Posterior vena cava (tissue), 2 donors: ENCODE data around the gene FLNB. TPM values are rescaled to one million over a fixed set of nuclear protein-coding genes. Genes with fewer than 3 reads are reported as not detected.

Experiments
- DNase-seq: peaks from one replicate; pipeline ENCODE4 v3.0.0-alpha.2; 2020; ENCODE audit warnings: low spot score
- intact Hi-C, 2 donors: fragments of 100-400 bp; cut with DNase I; formaldehyde crosslinking; loops; one replicate each; pipeline versions ENCODE4 v1.14.1 to v1.14.2; 2022 to 2023
- total RNA-seq, 2 donors: library from RNA; stranded (reverse); fragmentation: NEBNext Ultra II Directional; extraction: Animal tissue kit (Norgen Biotek cat#: 25700); gene quantifications; one replicate each; pipeline ENCODE4 v1.2.1, GENCODE V29; 2021
- donor health status: DM: yes; HTN: yes; CAD: no.
- donor health status: DM: yes; HTN: yes; CAD: no.

Gene FLNB
- total RNA-seq, 2 donors from 2014 or later: 130 to 133 TPM

DNA sequence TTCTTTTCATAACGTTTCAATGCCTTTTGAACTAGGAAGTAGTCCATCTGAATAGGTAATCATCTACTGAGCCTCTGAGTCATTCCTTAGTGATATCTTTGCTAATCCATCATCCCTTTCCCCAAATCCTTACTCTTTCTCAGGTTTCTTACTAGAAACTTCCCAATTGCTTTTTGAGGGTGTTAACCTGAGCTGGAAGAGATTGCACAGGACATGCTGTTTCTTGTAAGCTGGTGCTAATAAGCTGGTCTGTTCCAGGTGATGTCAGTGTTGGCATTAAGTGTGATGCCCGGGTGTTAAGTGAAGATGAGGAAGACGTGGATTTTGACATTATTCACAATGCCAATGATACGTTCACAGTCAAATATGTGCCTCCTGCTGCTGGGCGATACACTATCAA, 101.5 kb downstream of the FLNB start:
- intact Hi-C loops: no loop called here

GRCh38 chr3:58111513-58112184, 103.4 kb downstream of the FLNB start:
- intact Hi-C loops: no loop called here

More for the DNA sequence above, 101.5 kb downstream of the FLNB start:
- no peak for DNase-seq

GRCh38 chr3:58112185-58112535, 103.9 kb downstream of the FLNB start:
- DNase-seq: no peak
- intact Hi-C loops: no loop called here

More at GRCh38 chr3:58111513-58112184, 103.4 kb downstream of the FLNB start:
- DNase-seq: no peak

DNA sequence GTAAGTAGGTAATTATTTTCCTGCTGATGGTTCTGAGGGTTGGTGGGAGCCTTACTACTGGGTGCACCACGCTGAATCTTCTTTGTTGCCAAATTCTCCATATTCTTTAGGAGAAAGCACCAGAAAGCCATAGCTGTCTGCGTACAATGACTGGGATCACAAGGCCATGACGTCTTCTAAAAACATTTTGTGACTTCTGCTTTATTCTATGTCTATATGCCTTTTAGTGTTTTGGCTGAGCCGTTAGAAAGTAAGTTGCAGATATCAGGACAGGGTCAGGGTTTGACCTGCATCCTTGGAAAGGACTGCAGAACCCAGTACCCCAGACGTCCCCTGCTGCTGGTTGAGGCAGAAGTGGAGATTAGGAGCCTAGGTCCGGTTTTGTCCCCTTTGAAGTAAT, 107.0 kb downstream of the FLNB start:
- no peak for DNase-seq
- intact Hi-C loops: no loop called here

- intact Hi-C loops: no loop called here
Observed at GRCh38 chr3:58116161-58116955, 108.1 kb downstream of the FLNB start.

DNA sequence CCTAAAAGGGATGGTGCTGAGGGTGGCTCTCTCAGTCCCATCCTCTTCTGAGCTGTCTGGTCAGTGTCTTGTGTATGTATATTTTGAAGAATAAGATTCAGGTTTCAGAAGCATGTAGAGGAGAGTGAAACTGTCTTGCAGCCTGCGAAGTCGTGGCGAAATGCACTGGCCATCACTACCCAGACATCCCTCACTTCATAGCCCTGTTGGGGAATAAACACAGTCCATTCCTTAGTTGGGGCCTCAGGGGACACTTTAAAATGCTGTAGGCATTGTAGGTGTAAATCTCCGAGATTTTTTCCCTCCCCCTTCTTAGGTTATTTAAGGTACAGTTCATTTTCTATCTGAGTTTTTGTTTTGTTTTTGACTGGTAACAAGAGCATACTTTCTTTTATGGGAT, 108.8 kb downstream of the FLNB start:
- DNase-seq: no peak
- intact Hi-C loops: no loop called here

More at GRCh38 chr3:58116161-58116955, 108.1 kb downstream of the FLNB start:
- no peak for DNase-seq

DNA sequence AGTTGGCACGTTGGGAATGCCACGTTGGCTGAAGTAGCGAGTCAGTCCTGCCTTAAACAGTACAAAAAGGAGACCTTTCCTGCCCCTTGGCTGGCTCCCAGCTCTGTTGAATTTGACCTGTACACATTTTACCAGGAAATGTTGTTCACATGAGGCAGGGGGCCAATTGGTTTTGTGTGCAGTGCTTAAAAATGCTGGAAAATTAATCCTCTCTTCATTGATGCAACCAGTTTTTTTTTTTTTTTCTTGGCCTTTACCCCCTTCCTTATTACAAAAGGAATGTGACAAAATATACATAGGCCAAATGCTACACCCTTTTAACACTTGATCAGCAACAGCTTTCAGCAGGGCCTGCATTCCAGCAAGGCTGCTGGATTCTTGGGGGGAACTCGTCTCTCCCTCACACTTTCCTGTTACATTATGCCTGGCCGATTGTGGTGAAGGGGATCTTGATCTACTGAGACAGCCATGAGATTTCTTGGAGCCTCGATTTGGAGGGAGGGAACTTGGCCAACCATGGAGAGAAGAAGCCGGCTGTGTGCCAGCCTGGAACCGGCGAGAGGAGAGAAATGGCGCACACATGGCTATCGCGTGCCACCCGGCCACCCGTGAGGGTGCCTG, 109.4 kb downstream of the FLNB start:
- intact Hi-C loops: no loop called here
- peak; percentile 87 for DNase-seq

- DNase-seq: no peak
- intact Hi-C loops: no loop called here
Observed at GRCh38 chr3:58119186-58119585, 111.0 kb downstream of the FLNB start.

DNA sequence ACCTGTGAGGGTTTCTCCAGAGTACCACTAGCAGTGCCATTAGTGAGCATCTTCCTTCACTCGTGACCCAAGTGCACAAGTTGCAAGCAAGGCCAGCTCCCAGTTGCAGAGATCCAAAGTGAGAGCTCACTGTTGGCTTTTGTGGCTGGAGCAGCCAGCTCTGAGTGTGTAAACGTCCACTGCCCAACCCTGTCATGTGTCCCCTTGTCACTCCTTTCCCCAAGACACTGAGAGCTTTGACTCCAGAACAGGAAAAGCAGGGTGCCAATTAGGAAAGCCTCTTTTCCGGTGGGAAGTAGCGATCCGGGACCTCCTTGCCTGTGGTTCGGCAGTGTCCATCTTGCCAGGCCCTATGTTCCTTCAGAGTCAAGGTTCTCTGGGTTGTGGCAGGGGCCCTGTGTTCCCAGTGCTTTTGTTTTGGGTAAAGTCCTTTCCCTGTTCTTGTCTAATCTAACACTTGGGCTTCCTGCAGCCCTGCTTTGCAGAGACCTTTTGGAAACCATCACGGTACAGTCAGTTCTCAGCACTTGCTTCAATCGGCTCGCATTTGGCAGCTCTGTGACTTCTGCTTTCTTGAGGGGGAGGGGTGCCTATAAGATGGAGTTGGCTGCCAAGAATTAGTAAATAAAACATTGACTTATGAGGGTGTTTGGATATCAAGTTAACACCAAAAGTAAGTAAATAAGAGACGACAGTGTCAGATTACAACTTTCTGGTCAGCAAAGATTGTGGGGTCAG, 112.0 kb downstream of the FLNB start:
- intact Hi-C loops: loop anchor here in 1 of 2 donors (5.0 kb wide), 1 partner anchor 37 kb away; no protein-coding TSS in a partner anchor
- DNase-seq: no peak

DNA sequence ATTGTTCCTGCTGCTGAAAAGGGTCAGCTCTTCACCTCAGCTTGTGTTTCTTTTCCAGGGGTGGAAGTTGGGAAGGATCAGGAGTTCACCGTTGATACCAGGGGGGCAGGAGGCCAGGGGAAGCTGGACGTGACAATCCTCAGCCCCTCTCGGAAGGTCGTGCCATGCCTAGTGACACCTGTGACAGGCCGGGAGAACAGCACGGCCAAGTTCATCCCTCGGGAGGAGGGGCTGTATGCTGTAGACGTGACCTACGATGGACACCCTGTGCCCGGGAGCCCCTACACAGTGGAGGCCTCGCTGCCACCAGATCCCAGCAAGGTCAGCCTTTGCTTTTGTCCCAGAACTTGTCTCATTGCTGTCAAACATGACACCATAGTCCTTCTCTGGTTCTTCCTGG, 113.0 kb downstream of the FLNB start:
- no peak for DNase-seq
- intact Hi-C loops: loop anchor here in 1 of 2 donors (5.0 kb wide), 1 partner anchor 36 kb away; no protein-coding TSS in a partner anchor

DNA sequence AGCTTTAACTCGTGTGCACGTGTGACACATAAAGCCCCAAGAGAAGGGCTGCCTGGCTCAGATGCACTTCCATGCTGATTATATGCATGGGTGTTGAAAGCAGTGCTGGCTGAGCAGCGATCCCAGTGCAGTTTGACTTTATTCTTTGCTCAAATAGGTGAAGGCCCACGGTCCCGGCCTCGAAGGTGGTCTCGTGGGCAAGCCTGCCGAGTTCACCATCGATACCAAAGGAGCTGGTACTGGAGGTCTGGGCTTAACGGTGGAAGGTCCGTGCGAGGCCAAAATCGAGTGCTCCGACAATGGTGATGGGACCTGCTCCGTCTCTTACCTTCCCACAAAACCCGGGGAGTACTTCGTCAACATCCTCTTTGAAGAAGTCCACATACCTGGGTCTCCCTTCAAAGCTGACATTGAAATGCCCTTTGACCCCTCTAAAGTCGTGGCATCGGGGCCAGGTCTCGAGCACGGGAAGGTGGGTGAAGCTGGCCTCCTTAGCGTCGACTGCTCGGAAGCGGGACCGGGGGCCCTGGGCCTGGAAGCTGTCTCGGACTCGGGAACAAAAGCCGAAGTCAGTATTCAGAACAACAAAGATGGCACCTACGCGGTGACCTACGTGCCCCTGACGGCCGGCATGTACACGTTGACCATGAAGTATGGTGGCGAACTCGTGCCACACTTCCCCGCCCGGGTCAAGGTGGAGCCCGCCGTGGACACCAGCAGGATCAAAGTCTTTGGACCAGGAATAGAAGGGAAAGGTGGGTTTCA, 114.9 kb downstream of the FLNB start:
- no peak for DNase-seq
- intact Hi-C loops: loop anchor here in 1 of 2 donors (5.0 kb wide), 1 partner anchor 34 kb away; no protein-coding TSS in a partner anchor

- intact Hi-C loops: loop anchor here in 1 of 2 donors (5.0 kb wide), 1 partner anchor 33 kb away; no protein-coding TSS in a partner anchor
- no peak for DNase-seq
Observed at GRCh38 chr3:58124387-58124786, 116.2 kb downstream of the FLNB start.

DNA sequence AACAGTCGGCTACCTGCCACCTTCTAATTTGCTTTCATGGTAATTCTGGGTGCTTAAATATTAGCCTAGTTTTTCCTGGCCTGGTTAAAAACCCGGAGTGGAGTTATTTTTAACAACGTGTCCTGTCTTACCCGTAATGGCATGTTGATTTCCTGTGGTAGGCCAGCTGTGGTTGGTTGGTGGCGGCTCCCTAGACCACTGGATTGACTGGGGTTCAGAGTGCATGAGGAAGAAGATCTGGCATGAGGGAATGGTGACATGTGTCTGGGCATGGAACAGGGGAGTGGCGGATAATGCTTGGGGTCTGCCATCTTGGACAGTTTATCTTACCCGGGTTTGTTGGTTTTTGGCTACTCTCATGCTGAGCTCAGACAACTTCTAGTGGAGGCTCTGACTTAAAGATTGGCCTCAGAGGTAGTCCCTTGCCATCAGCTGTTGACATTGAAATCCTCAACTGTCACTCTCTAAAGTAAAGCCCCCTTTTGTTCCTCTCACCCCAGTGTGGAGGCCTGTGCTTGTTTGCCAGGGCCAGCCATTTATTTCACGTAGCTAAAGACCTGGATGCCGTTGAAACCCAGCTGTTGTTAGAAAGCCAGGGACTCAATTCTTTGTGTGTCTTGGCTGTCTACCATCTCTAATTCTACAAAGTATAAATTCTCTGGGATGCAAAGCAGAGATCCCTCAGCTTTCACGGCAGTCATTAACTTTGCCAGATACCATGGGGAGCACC, 121.0 kb downstream of the FLNB start:
- no peak for DNase-seq
- intact Hi-C loops: no loop called here

DNA sequence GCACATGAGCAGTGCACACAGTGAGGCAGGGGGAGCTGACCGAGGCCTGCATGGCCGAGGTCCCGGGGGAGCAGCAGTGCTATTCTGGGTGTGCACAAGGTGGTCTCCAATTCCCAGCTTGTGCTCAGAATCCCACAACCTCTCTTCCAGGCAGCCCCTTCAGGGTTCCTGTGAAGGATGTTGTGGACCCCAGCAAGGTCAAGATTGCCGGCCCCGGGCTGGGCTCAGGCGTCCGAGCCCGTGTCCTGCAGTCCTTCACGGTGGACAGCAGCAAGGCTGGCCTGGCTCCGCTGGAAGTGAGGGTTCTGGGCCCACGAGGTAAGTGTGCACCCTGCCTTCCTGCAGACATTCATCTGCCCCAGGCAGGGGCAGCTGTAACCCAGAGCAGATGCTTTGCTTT, 122.4 kb downstream of the FLNB start:
- DNase-seq: no peak

DNA sequence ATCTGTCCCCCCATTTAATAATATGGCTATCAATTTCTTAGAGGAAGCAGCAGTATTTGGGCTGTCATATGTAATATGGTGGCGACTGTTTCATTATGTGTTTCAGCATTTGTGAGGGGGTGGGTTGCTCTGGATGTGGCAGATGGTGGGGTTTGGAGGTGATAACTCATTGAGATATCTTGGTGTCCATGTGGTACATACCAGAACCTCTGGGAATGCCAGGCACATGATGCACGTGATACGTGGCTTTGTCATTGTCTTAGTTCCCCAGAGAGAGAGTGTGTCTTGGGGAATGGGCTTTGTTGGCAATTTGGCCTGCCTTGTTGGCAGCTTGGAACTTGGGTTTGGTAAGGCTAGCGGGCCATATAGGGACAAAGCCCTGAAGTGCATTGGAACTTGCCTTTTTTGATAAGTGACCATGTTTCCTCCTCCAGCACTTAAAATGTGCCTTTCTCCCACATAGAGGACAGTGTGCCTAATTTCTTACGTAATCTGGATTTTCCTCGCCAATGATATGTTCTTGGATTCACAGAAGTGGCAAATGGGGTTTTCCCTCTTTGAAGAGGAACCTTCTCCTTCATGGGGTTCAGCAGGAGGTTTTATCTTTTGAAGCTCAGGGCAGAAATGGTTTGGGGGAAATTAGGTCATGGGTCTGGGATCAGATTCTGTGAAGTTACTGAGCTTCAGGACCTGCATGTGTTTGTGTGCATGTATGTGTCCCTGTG, 123.0 kb downstream of the FLNB start:
- intact Hi-C loops: no loop called here
- DNase-seq: no peak

More for the DNA sequence above, 122.4 kb downstream of the FLNB start:
- intact Hi-C loops: no loop called here

GRCh38 chr3:58132850-58133249, 124.6 kb downstream of the FLNB start:
- intact Hi-C loops: no loop called here
- DNase-seq: no peak

- DNase-seq: no peak
- intact Hi-C loops: no loop called here
Observed at GRCh38 chr3:58134468-58134867, 126.2 kb downstream of the FLNB start.
